Effector memory CD8-positive, alpha-beta T cell (primary cell): Measurements from ENCODE around the gene ZNF473.

Source experiments
- ATAC-seq: fragments of 150-1000 bp; cut with Tn5 transposase; replicated peaks from 2 replicates; pipeline ENCODE4 v1.10.0; 2021; ENCODE audit warnings: mild to moderate bottlenecking, moderate library complexity
- DNase-seq, 3 experiments: peaks; one replicate each; pipeline ENCODE4 v3.0.0; 2021
- H3K27ac Mint-ChIP-seq, 2 donors: one replicate each; pipeline ENCODE4 v1.8.0; 2022; ENCODE audit warnings: mild to moderate bottlenecking in 2 of 2, mixed read lengths in 2 of 2, moderate library complexity in 2 of 2
- H3K27me3 Mint-ChIP-seq, 2 donors: one replicate each; pipeline ENCODE4 v1.8.0; 2022; ENCODE audit warnings: mixed read lengths in 2 of 2
- H3K36me3 Mint-ChIP-seq: one replicate; pipeline ENCODE4 v1.8.0; 2022; ENCODE audit warnings: mild to moderate bottlenecking, moderate library complexity, mixed read lengths; ENCODE audit not compliant: insufficient read depth
- H3K4me1 Mint-ChIP-seq, 2 donors: one replicate each; pipeline ENCODE4 v1.8.0; 2022; ENCODE audit warnings: low read depth in 2 of 2, mixed read lengths in 2 of 2
- H3K4me3 Mint-ChIP-seq, 2 donors: one replicate each; pipeline ENCODE4 v1.8.0; 2022; ENCODE audit warnings: mild to moderate bottlenecking in 2 of 2, mixed read lengths in 2 of 2, moderate library complexity in 2 of 2
- H3K9me3 Mint-ChIP-seq, 2 donors: one replicate each; pipeline ENCODE4 v1.8.0; 2022; ENCODE audit warnings: mixed read lengths in 2 of 2
- total RNA-seq, 9 experiments: gene quantifications; one replicate each; lab custom pipeline; 2026; lab: John Stamatoyannopoulos, UW

The ZNF473 gene
- total RNA-seq: 17.5 to 30.6 (median 26.4) reads per million in 9 experiments

GRCh38 chr19:50025794-50026549, at the start of gene ZNF473:
TSS of gene ZNF473 (plus strand) at chr19:50026005. CDS start at chr19:50031083, 5,078 bp downstream.
- Mint-ChIP-seq H3K4me3 (peak within 1 kb of the TSS; percentile 93 to 97), H3K4me1 (peaks cover 33 to 44% of the 10 kb centered on the region in 2 donors), H3K9me3 (no peaks in the 10 kb centered on the region), H3K27ac (peak within 1 kb of the TSS; percentile 99 to 100), H3K27me3 (no peaks in the 10 kb centered on the region), H3K36me3 (peaks cover 31% of the 10 kb centered on the region)
- ATAC-seq: peak; percentile 74
- peak; percentile 88 to 90 (median 90) for DNase-seq

- ATAC-seq (no peak), DNase-seq (no peak)
- H3K27ac Mint-ChIP-seq: peak overlapping the region in 1 of 2 donors; percentile 38
- H3K36me3 Mint-ChIP-seq: peaks cover 16% of the 10 kb centered on the region
- H3K4me3 Mint-ChIP-seq: no peak overlapping the region
- no peaks in the 10 kb centered on the region for H3K9me3 Mint-ChIP-seq
- no peaks in the 10 kb centered on the region for H3K27me3 Mint-ChIP-seq
- H3K4me1 Mint-ChIP-seq: peaks cover 0 to 4% of the 10 kb centered on the region in 2 donors
Observed at GRCh38 chr19:49976496-49976895, 49.3 kb upstream of the ZNF473 start.

DNA sequence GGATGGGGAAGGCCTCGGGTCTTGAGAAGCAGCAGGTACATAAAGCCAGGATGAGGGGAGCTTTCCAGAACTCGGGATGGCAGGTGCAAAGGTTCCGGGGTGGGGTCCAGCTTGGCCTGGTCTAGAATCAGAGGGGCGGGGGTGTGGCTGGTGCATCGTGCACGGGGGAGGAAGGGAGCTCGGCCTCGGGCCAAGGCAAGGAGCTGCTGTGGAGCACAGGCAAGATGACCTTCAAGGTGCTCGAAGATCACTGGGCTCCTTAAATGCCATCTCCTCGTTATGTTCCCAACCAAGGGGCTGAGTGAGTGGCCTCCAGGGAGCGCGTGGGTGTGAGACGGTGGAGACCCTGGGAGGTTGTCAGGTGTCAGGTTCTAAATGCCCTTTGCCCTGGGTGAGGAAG, 48.7 kb upstream of the ZNF473 start:
- no peak overlapping the region for H3K4me3 Mint-ChIP-seq
- peaks cover 20% of the 10 kb centered on the region for H3K36me3 Mint-ChIP-seq
- H3K9me3 Mint-ChIP-seq: no peaks in the 10 kb centered on the region

DNA sequence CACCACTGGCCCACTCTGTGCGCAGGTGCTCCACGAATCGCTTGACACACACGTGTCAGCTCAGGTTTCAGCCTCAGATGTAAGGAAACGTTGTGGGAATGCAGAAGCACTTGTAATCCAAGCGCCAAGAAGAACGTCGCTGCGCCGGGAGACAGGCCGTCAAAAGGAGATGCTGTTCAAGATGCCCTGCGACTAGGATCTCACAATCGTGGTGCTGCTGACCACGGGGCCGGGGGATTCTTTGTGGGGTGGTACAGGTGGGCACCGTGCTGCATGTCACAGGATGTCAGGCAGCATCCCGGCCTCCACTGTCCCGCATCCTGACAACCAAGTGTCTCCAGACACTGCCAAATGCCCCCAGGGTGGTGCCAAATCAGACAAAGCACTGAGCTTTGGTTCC, 47.9 kb upstream of the ZNF473 start:
- Mint-ChIP-seq H3K9me3 (no peaks in the 10 kb centered on the region), H3K27ac (no peak overlapping the region), H3K4me1 (peaks cover 0 to 4% of the 10 kb centered on the region in 2 donors), H3K27me3 (no peaks in the 10 kb centered on the region), H3K36me3 (peaks cover 20% of the 10 kb centered on the region), H3K4me3 (no peak overlapping the region)
- ATAC-seq (no peak), DNase-seq (no peak)

More for the DNA sequence above, 48.7 kb upstream of the ZNF473 start:
- ATAC-seq (no peak), DNase-seq (no peak)
- peaks cover 0 to 4% of the 10 kb centered on the region in 2 donors for H3K4me1 Mint-ChIP-seq
- H3K27me3 Mint-ChIP-seq: no peaks in the 10 kb centered on the region
- H3K27ac Mint-ChIP-seq: peak overlapping the region in 1 of 2 donors; percentile 38

DNA sequence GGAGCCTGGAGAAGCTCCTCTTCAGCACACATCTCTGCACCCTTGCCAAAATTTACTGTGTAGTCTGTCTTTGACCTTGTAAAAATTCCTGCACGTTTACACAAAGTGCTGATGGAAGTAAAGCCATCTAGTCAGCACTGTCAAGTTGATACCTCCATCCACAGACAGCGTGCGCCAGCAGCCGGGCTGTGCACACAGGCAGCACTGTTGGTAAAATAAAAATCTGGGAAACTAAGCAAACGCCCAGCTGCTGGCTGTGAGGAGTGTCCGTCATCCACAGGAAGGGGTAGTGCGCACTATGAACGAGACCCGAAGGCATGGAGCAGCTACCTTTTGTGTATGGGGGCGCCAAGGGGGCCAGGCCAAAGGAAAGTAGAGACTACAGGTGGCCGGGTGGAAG, 47.5 kb upstream of the ZNF473 start:
- H3K27ac Mint-ChIP-seq: no peak overlapping the region
- H3K9me3 Mint-ChIP-seq: no peaks in the 10 kb centered on the region
- peaks cover 0 to 1% of the 10 kb centered on the region in 2 donors for H3K4me1 Mint-ChIP-seq
- peaks cover 18% of the 10 kb centered on the region for H3K36me3 Mint-ChIP-seq
- H3K4me3 Mint-ChIP-seq: no peak overlapping the region
- no peak for ATAC-seq
- no peaks in the 10 kb centered on the region for H3K27me3 Mint-ChIP-seq
- no peak for DNase-seq

- Mint-ChIP-seq H3K27me3 (no peaks in the 10 kb centered on the region), H3K4me3 (no peak overlapping the region), H3K27ac (peak overlapping the region in 1 of 2 donors; percentile 27), H3K4me1 (peaks cover 0 to 5% of the 10 kb centered on the region in 2 donors), H3K9me3 (no peaks in the 10 kb centered on the region), H3K36me3 (peaks cover 15% of the 10 kb centered on the region)
- ATAC-seq (no peak), DNase-seq (no peak)
Observed at GRCh38 chr19:49981603-49982593, 43.9 kb upstream of the ZNF473 start.

GRCh38 chr19:49983645-49984229, 42.1 kb upstream of the ZNF473 start:
- Mint-ChIP-seq H3K27ac (no peak overlapping the region), H3K27me3 (no peaks in the 10 kb centered on the region), H3K9me3 (no peaks in the 10 kb centered on the region), H3K36me3 (peaks cover 22% of the 10 kb centered on the region), H3K4me3 (no peak overlapping the region), H3K4me1 (peaks cover 4 to 5% of the 10 kb centered on the region in 2 donors)
- ATAC-seq (peak; percentile 80), DNase-seq (peak; percentile 78 to 84 (median 78))

DNA sequence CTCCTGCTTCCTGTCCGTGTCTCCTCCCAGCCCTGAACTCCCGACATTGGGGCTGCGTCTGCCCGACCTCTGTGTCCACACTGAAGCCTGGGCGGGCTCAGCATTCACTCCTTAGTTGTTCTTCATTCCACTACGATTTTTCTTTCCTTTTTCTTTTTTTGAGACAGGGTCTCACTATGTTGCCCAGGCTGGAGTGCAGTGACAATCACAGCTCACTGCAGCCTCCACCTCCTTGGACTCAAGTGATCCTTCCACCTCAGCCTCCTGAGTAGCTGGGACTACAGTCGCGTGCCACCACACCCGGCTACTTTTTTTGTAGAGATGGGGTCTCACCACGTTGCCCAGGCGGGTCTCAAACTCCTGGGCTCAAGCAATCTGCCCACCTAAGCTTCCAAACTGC, 41.3 kb upstream of the ZNF473 start:
- Mint-ChIP-seq H3K9me3 (no peaks in the 10 kb centered on the region), H3K27ac (peak overlapping the region in 1 of 2 donors; percentile 14), H3K36me3 (peaks cover 21% of the 10 kb centered on the region), H3K4me3 (no peak overlapping the region), H3K4me1 (peaks cover 4 to 5% of the 10 kb centered on the region in 2 donors), H3K27me3 (no peaks in the 10 kb centered on the region)
- ATAC-seq (no peak), DNase-seq (no peak)

GRCh38 chr19:49985871-49986270, 39.9 kb upstream of the ZNF473 start:
- peaks cover 4 to 5% of the 10 kb centered on the region in 2 donors for H3K4me1 Mint-ChIP-seq
- ATAC-seq (no peak), DNase-seq (no peak)
- H3K9me3 Mint-ChIP-seq: no peaks in the 10 kb centered on the region
- no peak overlapping the region for H3K4me3 Mint-ChIP-seq
- H3K27ac Mint-ChIP-seq: no peak overlapping the region
- H3K27me3 Mint-ChIP-seq: no peaks in the 10 kb centered on the region
- H3K36me3 Mint-ChIP-seq: peaks cover 20% of the 10 kb centered on the region

- H3K27ac Mint-ChIP-seq: no peak overlapping the region
- DNase-seq: no peak
- no peak for ATAC-seq
- no peak overlapping the region for H3K4me3 Mint-ChIP-seq
- no peaks in the 10 kb centered on the region for H3K27me3 Mint-ChIP-seq
- H3K36me3 Mint-ChIP-seq: peaks cover 23% of the 10 kb centered on the region
- H3K9me3 Mint-ChIP-seq: no peaks in the 10 kb centered on the region
- H3K4me1 Mint-ChIP-seq: peaks cover 4 to 5% of the 10 kb centered on the region in 2 donors
Observed at GRCh38 chr19:49986354-49986753, 39.5 kb upstream of the ZNF473 start.

GRCh38 chr19:49987159-49987698, 38.6 kb upstream of the ZNF473 start:
- H3K4me3 Mint-ChIP-seq: peak overlapping the region in 1 of 2 donors; percentile 21
- peak; percentile 85 for ATAC-seq
- no peaks in the 10 kb centered on the region for H3K27me3 Mint-ChIP-seq
- peaks cover 28% of the 10 kb centered on the region for H3K36me3 Mint-ChIP-seq
- DNase-seq: peak; percentile 75 to 81 (median 80)
- H3K27ac Mint-ChIP-seq: no peak overlapping the region
- peaks cover 4 to 5% of the 10 kb centered on the region in 2 donors for H3K4me1 Mint-ChIP-seq
- H3K9me3 Mint-ChIP-seq: no peaks in the 10 kb centered on the region

DNA sequence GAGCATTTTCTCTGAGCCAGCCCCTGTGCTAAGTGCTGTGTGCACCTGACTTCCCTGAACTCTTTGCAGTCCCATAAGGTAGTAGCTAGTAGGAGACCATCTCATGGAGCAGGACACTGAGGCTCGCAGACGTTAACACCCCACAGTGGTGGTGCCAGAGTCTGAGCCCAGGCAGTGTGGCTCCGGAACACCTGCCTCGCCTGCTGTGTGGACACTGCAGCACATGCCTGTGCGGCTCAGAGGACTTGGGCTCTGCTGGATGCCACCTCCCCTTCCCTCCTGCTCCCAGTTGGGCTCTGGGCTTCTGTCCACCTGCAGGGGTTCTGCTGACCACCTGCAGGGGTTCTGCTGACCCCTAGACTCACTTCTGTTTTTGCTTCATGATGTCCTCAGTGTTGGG, 37.8 kb upstream of the ZNF473 start:
- ATAC-seq: no peak
- H3K4me1 Mint-ChIP-seq: peaks cover 4 to 5% of the 10 kb centered on the region in 2 donors
- H3K4me3 Mint-ChIP-seq: no peak overlapping the region
- no peak for DNase-seq
- peaks cover 32% of the 10 kb centered on the region for H3K36me3 Mint-ChIP-seq
- no peak overlapping the region for H3K27ac Mint-ChIP-seq
- H3K27me3 Mint-ChIP-seq: no peaks in the 10 kb centered on the region
- H3K9me3 Mint-ChIP-seq: no peaks in the 10 kb centered on the region

- no peak overlapping the region for H3K4me3 Mint-ChIP-seq
- ATAC-seq (no peak), DNase-seq (no peak)
- H3K27me3 Mint-ChIP-seq: no peaks in the 10 kb centered on the region
- peaks cover 32% of the 10 kb centered on the region for H3K36me3 Mint-ChIP-seq
- H3K4me1 Mint-ChIP-seq: peaks cover 4 to 5% of the 10 kb centered on the region in 2 donors
- H3K27ac Mint-ChIP-seq: no peak overlapping the region
- H3K9me3 Mint-ChIP-seq: no peaks in the 10 kb centered on the region
Observed at GRCh38 chr19:49988433-49988832, 37.4 kb upstream of the ZNF473 start.
